Adipose tissue (tissue), 3 donors: ENCODE data around the gene PRG2. TPM values are rescaled to one million over a fixed set of nuclear protein-coding genes. Genes with fewer than 3 reads are reported as not detected.
"Not testable (repeated sequence)": the region's sequence is repeated elsewhere in the genome, so short reads cannot be mapped to it uniquely, and the experiment has no call there.

Source experiments
- H3K27ac ChIP-seq: one replicate; pipeline ENCODE4 v1.5.1; 2013; ENCODE audit warnings: low read depth, low read length
- WGBS, 3 donors: extraction: QIAGEN DNeasy Blood & Tissue Kit; methylation state at CpG; one replicate each; pipeline ENCODE4 v1.1.7; 2013; 5-methylcytosine and 5-hydroxymethylcytosine counted together
- polyA plus RNA-seq, 3 donors: library from polyadenylated mRNA; stranded (reverse); fragments of 200-250 nt; gene quantifications; one replicate each; pipeline ENCODE4 v1.2.3, GENCODE V29; 2013
- donor health status: healthy with polysubstance abuse.
- donor health status: Bipolar disorder and iron deficiency.
- donor health status: healthy.

Gene PRG2
- polyA plus RNA-seq, 3 donors: 0.13 to 0.79 (median 0.13) TPM

GRCh38 chr11:57403003-57403801 lies 12.8 kb upstream of the PRG2 start:
- 84 to 87% (median 86%) methylated on average over 6 of the region's 6 CpGs for WGBS, 3 donors
- H3K27ac ChIP-seq: not testable (repeated sequence)

- 49 to 77% (median 73%) methylated on average over 6 of the region's 6 CpGs for WGBS, 3 donors
- H3K27ac ChIP-seq: no peak overlapping the region
Observed at GRCh38 chr11:57402188-57403002, 11.9 kb upstream of the PRG2 start.

GRCh38 chr11:57399972-57400578 lies 9.6 kb upstream of the PRG2 start:
- no peak overlapping the region for H3K27ac ChIP-seq
- WGBS, 3 donors: 72 to 92% (median 92%) methylated on average over 4 of the region's 4 CpGs

- 67 to 88% (median 68%) methylated on average over 5 of the region's 5 CpGs for whole genome bisulfite sequencing, 3 donors
Observed at GRCh38 chr11:57399221-57399620, 8.8 kb upstream of the PRG2 start.

GRCh38 chr11:57397394-57397990 lies 7.0 kb upstream of the PRG2 start:
- no peak overlapping the region for H3K27ac ChIP-seq
- WGBS, 3 donors: 59 to 90% (median 59%) methylated on average over 4 of the region's 4 CpGs

More at GRCh38 chr11:57399221-57399620, 8.8 kb upstream of the PRG2 start:
- no peak overlapping the region for H3K27ac ChIP-seq

- H3K27ac ChIP-seq: no peak overlapping the region
- 64 to 79% (median 78%) methylated on average over 2 of the region's 2 CpGs for WGBS, 3 donors
Observed at GRCh38 chr11:57396744-57397143, 6.3 kb upstream of the PRG2 start.

- no peak overlapping the region for H3K27ac ChIP-seq
- 71 to 87% (median 74%) methylated on average over 11 of the region's 11 CpGs for WGBS, 3 donors
Observed at GRCh38 chr11:57395905-57396623, 5.6 kb upstream of the PRG2 start.

- no peak overlapping the region for H3K27ac ChIP-seq
- WGBS, 3 donors: 68 to 88% (median 88%) methylated on average over 4 of the region's 4 CpGs
Observed at GRCh38 chr11:57394203-57394965, 3.9 kb upstream of the PRG2 start.

GRCh38 chr11:57392763-57393105 lies 2.3 kb upstream of the PRG2 start:
- WGBS, 3 donors: 85 to 90% (median 88%) methylated on average over 4 of the region's 4 CpGs

GRCh38 chr11:57392066-57392762 lies 1.8 kb upstream of the PRG2 start:
- WGBS, 3 donors: 78 to 85% (median 81%) methylated on average over 8 of the region's 8 CpGs
- no peak overlapping the region for H3K27ac ChIP-seq

More at GRCh38 chr11:57392763-57393105, 2.3 kb upstream of the PRG2 start:
- no peak overlapping the region for H3K27ac ChIP-seq

- 46 to 85% (median 58%) methylated on average over 2 of the region's 2 CpGs for WGBS, 3 donors
- H3K27ac ChIP-seq: no peak overlapping the region
Observed at GRCh38 chr11:57391539-57391938, 1.1 kb upstream of the PRG2 start.

- 87 to 91% (median 88%) methylated on average over 3 of the region's 3 CpGs for WGBS, 3 donors
- no peak overlapping the region for H3K27ac ChIP-seq
Observed at GRCh38 chr11:57391111-57391510, 661 bp upstream of the PRG2 start.

- no peak overlapping the region for H3K27ac ChIP-seq
- 71 to 80% (median 72%) methylated on average over 16 of the region's 16 CpGs for WGBS, 3 donors
Observed at GRCh38 chr11:57387289-57388030, 3.0 kb downstream of the PRG2 start.

GRCh38 chr11:57386178-57386940 lies 4.1 kb downstream of the PRG2 start:
- H3K27ac ChIP-seq: no peak overlapping the region
- WGBS, 3 donors: 79 to 82% (median 80%) methylated on average over 5 of the region's 5 CpGs

GRCh38 chr11:57380975-57381374 lies 9.5 kb downstream of the PRG2 start, which contains the start of gene PRG3:
PRG3 (minus strand) TSS chr11:57381150; CDS start chr11:57380708, 442 bp downstream.
- WGBS, 3 donors: 80 to 85% (median 82%) methylated on average over 2 of the region's 2 CpGs
- no peak within 1 kb of the TSS for H3K27ac ChIP-seq
